ENCODE data around the gene SVIL. TPM values are rescaled to one million over a fixed set of nuclear protein-coding genes. Genes with fewer than 3 reads are reported as not detected.

The SVIL gene, protein sequence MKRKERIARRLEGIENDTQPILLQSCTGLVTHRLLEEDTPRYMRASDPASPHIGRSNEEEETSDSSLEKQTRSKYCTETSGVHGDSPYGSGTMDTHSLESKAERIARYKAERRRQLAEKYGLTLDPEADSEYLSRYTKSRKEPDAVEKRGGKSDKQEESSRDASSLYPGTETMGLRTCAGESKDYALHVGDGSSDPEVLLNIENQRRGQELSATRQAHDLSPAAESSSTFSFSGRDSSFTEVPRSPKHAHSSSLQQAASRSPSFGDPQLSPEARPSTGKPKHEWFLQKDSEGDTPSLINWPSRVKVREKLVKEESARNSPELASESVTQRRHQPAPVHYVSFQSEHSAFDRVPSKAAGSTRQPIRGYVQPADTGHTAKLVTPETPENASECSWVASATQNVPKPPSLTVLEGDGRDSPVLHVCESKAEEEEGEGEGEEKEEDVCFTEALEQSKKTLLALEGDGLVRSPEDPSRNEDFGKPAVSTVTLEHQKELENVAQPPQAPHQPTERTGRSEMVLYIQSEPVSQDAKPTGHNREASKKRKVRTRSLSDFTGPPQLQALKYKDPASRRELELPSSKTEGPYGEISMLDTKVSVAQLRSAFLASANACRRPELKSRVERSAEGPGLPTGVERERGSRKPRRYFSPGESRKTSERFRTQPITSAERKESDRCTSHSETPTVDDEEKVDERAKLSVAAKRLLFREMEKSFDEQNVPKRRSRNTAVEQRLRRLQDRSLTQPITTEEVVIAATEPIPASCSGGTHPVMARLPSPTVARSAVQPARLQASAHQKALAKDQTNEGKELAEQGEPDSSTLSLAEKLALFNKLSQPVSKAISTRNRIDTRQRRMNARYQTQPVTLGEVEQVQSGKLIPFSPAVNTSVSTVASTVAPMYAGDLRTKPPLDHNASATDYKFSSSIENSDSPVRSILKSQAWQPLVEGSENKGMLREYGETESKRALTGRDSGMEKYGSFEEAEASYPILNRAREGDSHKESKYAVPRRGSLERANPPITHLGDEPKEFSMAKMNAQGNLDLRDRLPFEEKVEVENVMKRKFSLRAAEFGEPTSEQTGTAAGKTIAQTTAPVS (N-terminal part only)
- polyA plus RNA-seq (ENCODE audit: insufficient read length in 4 of 4): 10 to 100 TPM; 39.4 to 44.2 (median 43.6) TPM

DNA sequence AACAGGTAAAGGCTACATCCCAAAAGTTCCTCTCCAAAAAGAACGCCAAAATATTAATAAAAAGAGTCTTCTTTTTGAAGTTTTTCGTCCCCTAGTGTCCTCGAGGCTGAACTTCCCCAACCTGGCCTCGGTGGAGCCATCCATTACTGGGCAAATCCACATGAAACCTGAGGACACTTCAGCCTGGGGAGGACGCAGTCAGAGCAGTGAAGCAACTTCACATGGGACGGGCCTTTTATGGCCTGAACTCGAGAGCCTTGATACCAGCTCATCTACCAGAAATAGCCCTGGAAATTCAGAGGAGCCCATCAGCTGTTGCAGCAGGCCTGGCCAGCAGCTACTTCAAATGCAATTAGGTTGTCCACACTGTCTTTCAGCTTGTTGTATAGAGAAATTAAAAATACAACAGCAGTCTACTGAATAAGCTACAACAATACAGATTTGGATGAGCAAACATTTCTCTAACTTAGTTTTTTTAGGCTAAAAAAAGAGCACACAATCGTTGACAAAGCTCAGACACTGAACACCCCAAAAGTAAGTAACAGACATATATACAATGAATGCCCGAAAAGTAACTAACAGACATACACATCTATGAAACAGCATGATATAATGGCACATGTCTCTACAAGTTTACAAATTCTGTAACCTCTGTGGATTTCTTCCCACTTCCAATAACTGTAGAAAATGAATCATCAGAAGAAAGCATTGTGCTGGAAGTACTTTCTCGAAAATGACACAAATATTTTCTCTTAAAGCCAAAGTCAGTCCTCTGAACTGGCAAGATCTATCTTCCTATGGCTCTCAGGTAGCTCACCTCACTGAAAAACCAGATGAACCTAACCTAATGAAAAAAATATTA lies at the start of gene SVIL:
SVIL (minus strand) TSS at position 208 of the 862 bp plus-strand sequence. CDS start 79,913 bp downstream, outside the sequence.
- no peak for DNase-seq (ENCODE audit: low read depth in 4 of 4, low spot score in 3 of 4)

DNA sequence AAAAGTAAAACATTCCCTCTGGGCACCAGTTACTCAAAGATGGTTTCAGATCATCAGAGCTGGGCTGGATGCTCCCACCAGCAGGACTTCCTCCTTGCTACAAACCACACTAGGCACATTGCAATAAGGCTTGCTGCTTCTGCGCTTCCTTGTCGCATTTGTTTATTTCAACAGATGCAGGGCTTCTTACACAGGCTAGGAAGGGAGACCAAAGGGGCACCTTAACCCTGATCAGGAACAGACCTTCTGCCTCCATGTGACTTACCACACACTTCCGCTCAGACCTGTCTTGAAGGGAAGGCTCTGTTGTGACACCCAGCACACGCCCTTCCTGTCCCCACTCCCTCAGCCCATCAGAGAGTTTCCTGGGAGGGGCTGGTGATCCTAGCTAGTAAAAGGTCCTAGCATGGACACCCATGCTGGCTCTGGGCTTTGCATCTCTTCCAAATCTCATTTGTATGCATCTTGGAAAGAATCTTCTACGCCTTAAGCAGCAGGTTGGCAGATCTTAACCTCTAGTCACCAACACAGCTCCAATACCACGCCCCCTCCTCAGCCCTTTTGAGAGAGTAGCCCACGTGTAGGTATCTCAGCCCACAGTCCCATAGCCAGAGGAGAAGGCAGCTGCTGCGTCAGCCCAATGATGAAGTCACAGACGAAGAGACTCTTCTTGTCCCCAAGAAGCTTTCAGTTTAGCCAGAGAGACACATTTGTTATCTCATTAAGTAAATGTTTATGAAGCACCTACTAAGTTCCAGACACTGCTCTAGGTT lies 47.1 kb upstream of the SVIL start:
- DNase-seq (ENCODE audit: low read depth in 4 of 4, low spot score in 3 of 4): no peak

DNA sequence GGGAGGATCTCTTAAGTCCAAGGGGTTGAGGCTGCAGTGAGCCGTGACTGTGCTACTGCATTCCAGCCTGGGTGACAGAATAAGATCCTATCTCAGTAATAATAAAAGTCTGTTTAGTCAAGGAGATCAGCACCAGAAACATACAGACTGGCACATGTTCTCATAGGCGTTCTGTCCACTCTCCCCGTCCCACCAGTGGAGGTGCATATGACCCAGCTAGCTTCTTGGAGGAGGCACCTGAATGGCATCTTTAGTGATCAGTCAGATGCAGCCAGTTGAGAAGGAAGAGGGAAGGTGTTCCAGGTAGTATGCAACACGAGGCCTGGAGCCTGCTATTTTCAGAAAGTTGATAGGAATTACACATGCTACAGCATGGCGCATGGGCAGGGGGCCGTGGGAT lies 45.3 kb upstream of the SVIL start:
- DNase-seq (ENCODE audit: low read depth in 4 of 4, low spot score in 3 of 4): no peak

DNA sequence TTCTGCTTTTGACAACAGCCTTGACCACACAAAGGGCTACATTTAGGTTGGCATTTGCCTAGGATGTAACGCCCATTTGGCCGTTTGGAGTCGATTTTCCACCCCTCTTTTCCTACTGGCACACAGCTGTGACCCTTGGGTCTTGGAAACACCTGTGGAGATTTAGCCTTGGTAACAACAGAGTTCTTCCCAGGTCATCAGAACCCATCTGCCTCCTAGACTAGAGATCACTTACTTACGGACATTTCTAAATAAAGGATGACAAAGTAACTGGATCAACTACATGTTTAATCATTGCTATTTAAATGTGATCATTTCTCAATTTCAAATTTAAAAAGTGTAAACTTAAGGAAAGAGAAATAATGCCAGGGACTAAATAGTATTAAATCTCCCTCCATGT lies 42.0 kb upstream of the SVIL start:
- no peak for DNase-seq (ENCODE audit: low read depth in 4 of 4, low spot score in 3 of 4)

DNA sequence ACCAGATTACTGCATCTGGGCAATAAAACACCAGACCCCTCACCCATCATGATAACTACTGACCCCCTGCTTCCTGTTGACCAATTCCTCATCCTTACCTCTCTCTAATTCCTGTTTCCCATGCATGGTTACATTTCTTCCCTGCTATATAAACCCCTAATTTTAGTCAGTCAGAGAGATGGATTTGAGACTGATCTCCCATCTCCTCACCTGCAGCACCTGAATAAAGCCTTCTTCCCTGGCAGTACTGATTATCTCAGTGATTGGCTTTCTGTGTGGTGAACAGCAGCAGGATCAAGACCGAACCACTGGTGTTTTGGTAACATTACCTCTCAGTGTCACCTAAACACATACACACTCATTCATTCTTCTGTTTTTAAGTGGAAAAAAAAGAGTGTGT lies 41.2 kb upstream of the SVIL start:
- DNase-seq (ENCODE audit: low read depth in 4 of 4, low spot score in 3 of 4): no peak

DNA sequence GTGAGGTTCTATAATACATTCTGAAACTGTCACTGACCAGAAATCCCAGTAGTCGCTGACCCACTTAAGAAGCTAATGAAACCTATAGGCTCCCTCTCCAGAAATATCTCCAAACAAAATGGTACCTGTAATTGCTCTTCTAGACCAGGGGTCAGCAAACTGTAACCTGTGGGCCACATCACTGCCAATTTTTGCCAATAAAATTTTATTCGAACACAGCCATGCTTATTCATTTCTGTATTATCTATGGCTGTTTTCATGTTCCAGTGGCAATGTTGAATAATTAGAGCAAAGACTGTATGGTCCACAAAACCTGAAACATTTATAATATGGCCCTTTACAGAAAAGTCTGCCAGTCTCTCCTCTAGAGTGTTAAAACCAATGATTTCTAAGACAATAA lies 37.2 kb upstream of the SVIL start:
- DNase-seq (ENCODE audit: low read depth in 4 of 4, low spot score in 3 of 4): no peak

DNA sequence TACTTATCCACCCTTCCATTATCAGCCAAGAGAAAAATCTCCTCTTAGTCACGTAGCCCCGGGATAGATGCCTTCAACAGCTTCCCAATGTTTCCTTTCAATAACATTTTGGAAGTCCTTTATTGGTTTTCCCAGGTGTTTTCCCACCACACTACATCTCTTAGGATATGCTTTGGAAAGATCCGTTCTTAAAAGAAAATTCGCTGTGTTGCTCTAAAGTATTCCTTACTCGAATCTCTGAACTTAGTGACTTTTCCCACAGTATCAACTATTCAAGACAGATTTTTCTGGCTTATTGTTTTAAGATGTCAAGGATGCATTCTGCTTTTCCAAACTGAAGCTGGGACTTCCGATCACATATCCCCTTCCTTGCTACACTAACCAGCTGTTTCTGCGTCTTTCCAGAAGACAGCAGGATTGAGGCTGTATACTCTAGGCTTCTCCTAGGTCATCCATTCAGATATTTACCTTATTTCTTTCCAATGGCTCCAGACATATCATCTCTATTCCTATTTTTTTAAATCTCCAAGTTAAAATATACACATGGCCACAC lies 36.5 kb upstream of the SVIL start:
- DNase-seq (ENCODE audit: low read depth in 4 of 4, low spot score in 3 of 4): no peak

DNA sequence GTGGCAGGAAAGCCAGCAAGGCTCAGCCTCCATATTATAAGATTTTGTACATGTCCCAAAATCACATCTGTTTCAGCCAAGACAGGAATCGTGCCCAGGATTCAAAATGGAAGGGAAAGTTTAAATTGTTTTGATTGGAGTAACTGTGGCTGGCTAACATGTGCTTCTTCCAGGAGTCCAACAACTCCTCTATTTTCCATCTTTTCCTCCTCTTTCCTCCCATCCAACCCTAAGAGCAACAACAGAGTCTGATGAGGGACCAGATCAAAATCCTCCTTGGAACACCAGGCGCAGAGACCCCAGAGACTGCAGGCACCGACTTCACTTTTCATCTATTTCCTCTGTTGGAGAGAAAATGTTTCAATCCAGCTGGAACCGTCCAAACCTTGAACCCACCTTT lies 36.0 kb upstream of the SVIL start:
- DNase-seq (ENCODE audit: low read depth in 4 of 4, low spot score in 3 of 4): no peak

DNA sequence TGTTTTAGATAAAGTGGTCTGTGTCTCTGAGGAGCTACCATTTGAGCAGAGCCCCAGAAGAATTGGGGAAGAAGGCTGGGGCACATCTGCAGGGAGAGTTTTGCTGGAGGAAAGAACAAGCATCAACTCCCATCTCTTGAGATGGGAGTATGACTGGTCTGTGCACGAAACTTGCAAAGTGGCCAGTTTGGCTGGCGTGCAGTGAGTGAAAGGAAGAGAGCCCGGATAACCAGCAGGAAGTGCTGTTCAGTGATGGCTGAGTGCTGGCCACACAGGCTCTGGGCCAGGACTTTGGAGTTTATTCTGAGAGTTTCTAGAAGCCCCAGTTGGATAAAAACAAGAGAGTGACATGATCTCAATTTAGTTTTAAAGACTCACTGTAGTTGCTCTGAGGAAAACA lies 34.4 kb upstream of the SVIL start:
- no peak for DNase-seq (ENCODE audit: low read depth in 4 of 4, low spot score in 3 of 4)

DNA sequence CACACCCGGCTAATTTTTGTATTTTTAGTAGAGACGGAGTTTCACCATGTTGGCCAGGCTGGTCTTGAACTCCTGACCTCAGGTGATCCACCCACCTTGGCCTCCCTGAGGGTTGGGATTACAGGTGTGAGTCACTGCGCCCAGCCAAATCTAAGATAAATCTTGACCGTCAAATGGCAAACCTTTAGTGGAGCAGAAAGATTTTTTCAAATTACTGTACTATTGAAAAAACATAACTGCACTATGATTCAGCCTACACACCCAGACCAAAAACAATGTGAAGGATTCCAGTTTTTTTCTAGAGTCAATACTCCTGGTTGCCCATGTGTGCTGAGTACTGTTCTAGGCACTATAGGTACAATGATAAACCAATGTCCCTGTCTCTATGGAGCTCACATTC lies 33.9 kb upstream of the SVIL start:
- no peak for DNase-seq (ENCODE audit: low read depth in 4 of 4, low spot score in 3 of 4)

DNA sequence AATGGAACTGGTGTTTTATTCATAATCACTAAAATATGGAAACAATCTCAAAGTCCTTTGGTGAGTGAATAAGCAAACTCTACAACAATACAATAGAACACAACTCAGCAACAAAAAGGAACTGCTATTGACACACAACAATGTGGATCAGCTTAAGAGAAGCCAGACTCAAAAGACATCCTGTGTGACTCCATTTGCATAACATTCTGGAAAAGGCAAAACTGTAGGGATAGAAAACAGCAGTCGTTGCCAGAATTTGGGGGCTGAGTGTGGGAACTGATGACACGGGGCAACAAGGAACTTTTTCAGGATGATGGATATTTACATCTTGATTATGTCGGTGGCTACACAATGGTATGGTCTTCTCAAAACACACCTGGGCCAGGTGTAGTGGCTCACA lies 32.4 kb upstream of the SVIL start:
- no peak for DNase-seq (ENCODE audit: low read depth in 4 of 4, low spot score in 3 of 4)

DNA sequence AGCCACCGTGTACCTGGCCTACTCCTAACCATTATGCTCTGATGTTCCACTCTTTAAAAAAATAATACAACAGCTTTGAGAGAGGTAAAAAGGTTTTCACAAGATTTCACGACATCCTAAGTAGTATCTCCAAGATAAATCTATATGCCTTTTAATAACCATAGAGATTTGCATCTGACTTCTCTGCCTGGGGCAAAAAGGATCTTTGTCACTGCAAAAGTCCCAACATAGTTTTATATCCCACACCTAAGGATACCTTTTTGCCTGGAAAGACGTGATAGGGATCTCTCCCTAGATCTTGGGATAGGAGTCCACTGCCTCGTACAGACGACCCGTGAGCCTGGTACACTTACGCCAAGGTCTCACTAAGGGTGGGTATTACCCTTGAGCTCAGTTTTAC lies 31.4 kb upstream of the SVIL start:
- no peak for DNase-seq (ENCODE audit: low read depth in 4 of 4, low spot score in 3 of 4)

DNA sequence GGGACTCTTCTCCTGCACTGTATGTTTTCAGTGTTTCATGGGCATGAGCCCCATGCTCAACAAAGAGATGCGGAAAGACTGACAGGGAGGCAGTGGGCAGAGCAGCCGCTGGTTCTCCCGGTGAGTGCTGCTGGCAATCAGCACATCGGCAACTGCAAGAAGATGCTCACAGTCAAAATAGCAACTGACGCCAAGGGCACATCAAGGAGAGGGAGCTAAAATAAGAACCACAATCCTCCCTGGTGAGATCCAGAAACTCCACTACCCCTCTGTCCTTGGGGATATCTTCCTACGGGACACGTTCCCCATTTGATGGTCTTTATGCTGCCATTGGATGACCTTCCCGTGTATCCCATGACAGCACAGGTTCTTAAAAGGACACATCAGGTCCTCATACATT lies 28.9 kb upstream of the SVIL start:
- DNase-seq (ENCODE audit: low read depth in 4 of 4, low spot score in 3 of 4): no peak

DNA sequence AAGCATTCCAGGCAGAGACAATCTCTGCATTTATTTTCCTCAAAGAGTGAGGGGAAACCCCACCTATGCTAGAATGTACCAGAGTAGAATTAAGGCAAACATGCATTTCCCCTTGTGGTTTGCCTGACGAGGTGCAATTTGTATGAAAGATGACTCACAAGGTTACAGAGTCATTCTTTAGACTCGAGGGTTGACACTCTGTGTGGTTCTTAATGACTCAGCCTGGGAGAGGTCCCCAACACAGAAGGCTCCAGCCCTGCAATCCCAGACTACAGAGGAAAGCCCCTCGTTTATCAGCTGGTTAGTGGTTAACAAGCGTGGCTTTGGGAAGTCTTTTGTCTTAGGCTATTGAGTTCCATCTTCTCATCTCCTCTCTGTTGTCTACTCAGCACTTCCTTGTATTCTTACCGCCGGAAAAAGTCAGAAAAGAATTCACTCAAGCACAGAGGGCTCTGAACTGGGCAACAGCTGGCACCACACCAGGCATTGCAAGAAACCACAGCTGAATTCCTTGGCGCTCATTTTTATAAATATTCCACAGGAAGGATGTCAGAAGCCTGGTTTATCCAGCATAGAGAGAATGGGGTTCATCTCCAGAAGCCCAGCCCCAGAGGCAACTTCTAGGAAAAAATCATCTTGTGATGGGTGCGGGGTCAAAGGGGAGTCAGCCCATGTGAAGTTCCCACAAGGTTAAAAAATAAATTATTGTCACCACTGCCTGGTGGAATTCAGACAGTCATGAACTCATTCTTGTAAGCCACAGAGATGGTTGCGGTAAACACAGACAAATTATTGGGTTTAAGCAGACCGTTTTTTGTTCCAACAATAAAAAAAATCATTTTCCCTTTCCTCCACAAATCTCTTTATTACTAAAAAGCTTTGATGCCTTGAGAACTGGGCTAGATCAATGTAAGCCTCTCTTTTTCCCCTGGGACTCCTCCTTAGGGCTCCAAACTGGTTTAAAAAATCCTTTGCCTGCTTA lies 24.5 kb upstream of the SVIL start:
- DNase-seq (ENCODE audit: low read depth in 4 of 4, low spot score in 3 of 4): no peak

DNA sequence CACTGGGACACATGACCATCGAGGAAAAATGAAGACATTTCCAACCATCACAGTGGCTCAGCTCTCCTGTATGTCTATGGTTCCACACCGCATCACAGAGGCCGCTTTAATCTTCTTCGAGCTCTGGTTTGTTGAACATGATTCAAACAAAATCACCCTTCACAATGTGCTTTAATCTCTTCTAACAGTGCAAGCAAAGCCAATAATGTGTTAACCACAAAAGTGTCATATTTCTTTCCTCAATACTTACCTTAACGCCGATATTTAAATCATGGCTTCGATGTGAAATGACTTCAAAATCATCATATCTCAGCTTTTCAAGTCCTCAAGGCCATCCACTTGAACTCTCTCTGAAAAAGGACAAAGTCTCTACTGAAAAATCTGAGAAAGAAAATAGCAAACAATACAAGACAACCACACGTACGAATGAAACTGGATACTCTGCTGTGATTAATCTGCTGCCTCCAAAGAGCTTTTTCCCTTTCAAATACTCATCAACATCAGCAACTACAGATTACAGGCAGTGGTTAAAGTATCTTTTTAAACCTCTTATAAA lies 23.0 kb upstream of the SVIL start:
- DNase-seq (ENCODE audit: low read depth in 4 of 4, low spot score in 3 of 4): no peak

DNA sequence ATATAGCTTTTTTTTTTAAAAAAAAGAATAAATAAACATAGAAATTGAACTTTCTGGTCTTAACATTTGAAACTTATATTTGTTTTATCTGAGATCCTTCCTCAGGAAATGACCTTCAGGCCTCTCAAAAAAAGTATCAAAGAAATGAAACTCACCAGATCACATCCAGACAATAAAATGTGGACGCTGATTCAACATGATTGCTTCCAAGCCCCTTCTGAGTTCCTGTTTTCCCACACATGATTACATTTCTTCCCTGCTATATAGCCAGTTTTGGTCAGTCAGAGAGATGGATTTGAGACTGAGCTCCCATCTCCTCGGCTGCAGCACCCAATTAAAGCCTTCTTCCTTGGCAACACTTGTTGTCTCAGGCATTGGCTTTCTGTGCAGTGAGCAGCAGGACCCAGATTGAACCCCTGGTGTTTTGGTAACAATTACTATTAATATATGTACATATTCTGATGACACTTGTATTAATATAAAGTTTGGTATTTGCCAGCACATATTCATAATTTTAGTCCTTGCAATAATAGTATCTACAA lies 21.8 kb upstream of the SVIL start:
- no peak for DNase-seq (ENCODE audit: low read depth in 4 of 4, low spot score in 3 of 4)

DNA sequence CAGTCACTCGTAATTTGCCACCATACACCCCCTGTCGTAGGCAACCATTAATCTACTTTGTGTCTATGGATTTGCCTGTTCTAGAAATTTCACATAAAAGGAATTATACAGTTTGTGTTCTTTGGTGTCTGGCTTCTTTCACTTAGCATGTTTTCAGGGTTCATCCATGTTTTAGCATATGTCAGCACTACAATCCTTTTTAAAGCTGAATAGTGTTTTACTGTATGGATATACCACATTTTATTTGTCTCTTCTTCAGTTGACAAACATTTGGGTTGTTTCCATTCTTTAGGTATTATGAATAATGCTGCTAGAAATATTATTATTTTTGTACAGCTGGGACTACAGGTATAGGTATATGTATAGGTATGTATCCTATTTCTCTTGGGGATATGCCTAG lies 17.4 kb upstream of the SVIL start:
- no peak for DNase-seq (ENCODE audit: low read depth in 4 of 4, low spot score in 3 of 4)

DNA sequence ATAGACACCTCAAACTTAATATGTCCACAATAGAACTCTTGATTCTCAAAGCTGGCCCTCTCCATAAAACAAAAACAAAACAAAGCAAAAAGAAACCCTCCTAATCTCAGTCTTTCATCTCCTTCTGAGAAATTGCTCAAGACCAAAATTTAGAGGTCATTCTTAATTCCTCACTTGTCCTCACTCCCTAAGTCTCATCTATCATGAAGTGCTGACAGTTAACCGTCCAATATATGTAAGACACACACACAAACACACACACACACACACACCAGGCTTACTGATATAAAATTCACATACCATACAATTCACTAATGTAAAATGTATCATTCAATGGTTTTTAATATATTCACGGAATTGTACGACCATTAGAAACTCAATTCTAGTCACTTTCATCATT lies 17.0 kb upstream of the SVIL start:
- DNase-seq (ENCODE audit: low read depth in 4 of 4, low spot score in 3 of 4): no peak

All from left renal pelvis (tissue), 4 donors.